NCI-H345 (cell line): ENCODE results near the gene ACSS1.

ENCODE experiments used
- DNase-seq: peaks from one replicate; lab custom pipeline; 2025; lab: John Stamatoyannopoulos, UW

Gene ACSS1

GRCh38 chr20:25046181-25046641 lies 11.7 kb downstream of the ACSS1 start:
- DNase-seq = no peak

GRCh38 chr20:25045343-25045712 lies 12.6 kb downstream of the ACSS1 start:
- DNase-seq = no peak

- no peak for DNase-seq
These were observed 13.1 kb downstream of the ACSS1 start for GRCh38 chr20:25044660-25045342.

GRCh38 chr20:25044261-25044560 lies 13.7 kb downstream of the ACSS1 start:
- DNase-seq = no peak

- DNase-seq = no peak
These were observed 14.3 kb downstream of the ACSS1 start for GRCh38 chr20:25043499-25044260.

- DNase-seq = no peak
These were observed 15.1 kb downstream of the ACSS1 start for GRCh38 chr20:25042531-25043498.

GRCh38 chr20:25041813-25042530 lies 16.0 kb downstream of the ACSS1 start:
- no peak for DNase-seq

- DNase-seq = no peak
These were observed 17.5 kb downstream of the ACSS1 start for GRCh38 chr20:25040438-25040831.

GRCh38 chr20:25039697-25040437 lies 18.1 kb downstream of the ACSS1 start:
- DNase-seq = no peak

GRCh38 chr20:25038591-25039015 lies 19.3 kb downstream of the ACSS1 start:
- DNase-seq = no peak

- DNase-seq = no peak
These were observed 19.9 kb downstream of the ACSS1 start for GRCh38 chr20:25038103-25038410.

- peak; percentile 59 for DNase-seq
These were observed 20.4 kb downstream of the ACSS1 start for GRCh38 chr20:25037288-25038102.

GRCh38 chr20:25036331-25036936 lies 21.5 kb downstream of the ACSS1 start:
- no peak for DNase-seq

- DNase-seq = no peak
These were observed 22.0 kb downstream of the ACSS1 start for GRCh38 chr20:25035921-25036320.

- DNase-seq = no peak
These were observed 24.0 kb downstream of the ACSS1 start for GRCh38 chr20:25033924-25034300.

- peak; percentile 26 for DNase-seq
These were observed 24.5 kb downstream of the ACSS1 start for GRCh38 chr20:25033265-25033923.

GRCh38 chr20:25032478-25033264 lies 25.3 kb downstream of the ACSS1 start:
- no peak for DNase-seq

GRCh38 chr20:25032065-25032477 lies 25.9 kb downstream of the ACSS1 start:
- no peak for DNase-seq

GRCh38 chr20:25031241-25031640 lies 26.7 kb downstream of the ACSS1 start:
- no peak for DNase-seq
